GM23338 (cell line): ENCODE measurements around the gene SLC43A3. TPM values are rescaled to one million over a fixed set of nuclear protein-coding genes. Genes with fewer than 3 reads are reported as not detected.

ENCODE experiments used
- ATAC-seq: fragments of 200-7000 bp; cut with Tn5 transposase; 3 replicates; pipeline ENCODE4 v1.9.1; 2020
- DNase-seq: peaks from one replicate; pipeline ENCODE4 v3.0.0-alpha.2; 2015; ENCODE audit warnings: low spot score
- H2AFZ ChIP-seq: fragments of 200-600 bp; sonication (generic); 2 replicates; pipeline ENCODE4 v1.8.0; 2016; ENCODE audit warnings: antibody characterized with exemption, mild to moderate bottlenecking, moderate library complexity
- H3F3A ChIP-seq: fragments of 200-600 bp; sonication (generic); replicated peaks from 2 replicates; pipeline ENCODE4 v1.8.0; 2017; ENCODE audit warnings: antibody characterized with exemption, mixed run types, low read depth
- H3K27ac ChIP-seq: fragments of 200-600 bp; sonication (generic); 2 replicates; pipeline ENCODE4 v1.6.1; 2016; ENCODE audit warnings: low read depth
- H3K27me3 ChIP-seq: fragments of 200-600 bp; sonication (generic); 2 replicates; pipeline ENCODE4 v1.8.0; 2016; ENCODE audit warnings: mild to moderate bottlenecking, mixed run types, moderate library complexity; ENCODE audit not compliant: insufficient read depth
- H3K36me3 ChIP-seq: fragments of 200-600 bp; sonication (generic); 2 replicates; pipeline ENCODE4 v1.8.0; 2016; ENCODE audit warnings: mild to moderate bottlenecking; ENCODE audit not compliant: insufficient read depth
- H3K4me1 ChIP-seq: fragments of 200-600 bp; sonication (generic); 2 replicates; pipeline ENCODE4 v1.8.0; 2016; ENCODE audit warnings: mild to moderate bottlenecking, moderate library complexity; ENCODE audit not compliant: insufficient read depth
- H3K4me2 ChIP-seq: fragments of 200-600 bp; sonication (generic); 2 replicates; pipeline ENCODE4 v1.7.1; 2017; ENCODE audit warnings: mixed run types
- H3K4me3 ChIP-seq: fragments of 200-600 bp; sonication (generic); 2 replicates; pipeline ENCODE4 v1.6.1; 2016; ENCODE audit warnings: mixed run types
- H3K79me2 ChIP-seq: fragments of 200-600 bp; sonication (generic); replicated peaks from 2 replicates; pipeline ENCODE4 v1.8.0; 2017; ENCODE audit warnings: mild to moderate bottlenecking; ENCODE audit not compliant: insufficient read depth
- H3K9me2 ChIP-seq: fragments of 200-600 bp; sonication (generic); 2 replicates; pipeline ENCODE4 v1.8.0; 2017; ENCODE audit not compliant: insufficient read depth
- H4K20me1 ChIP-seq: fragments of 200-600 bp; sonication (generic); replicated peaks from 2 replicates; pipeline ENCODE4 v1.8.0; 2017; ENCODE audit warnings: mild to moderate bottlenecking; ENCODE audit not compliant: insufficient read depth
- H3K27ac Mint-ChIP-seq: 2 replicates; pipeline ENCODE4 v1.8.0; 2020; ENCODE audit warnings: inconsistent platforms, mild to moderate bottlenecking, moderate library complexity, mixed read lengths
- H3K27me3 Mint-ChIP-seq: 3 replicates; pipeline ENCODE4 v1.8.0; 2022; ENCODE audit warnings: low read depth, mild to moderate bottlenecking, moderate library complexity, mixed read lengths, inconsistent platforms; ENCODE audit not compliant: insufficient read depth, poor library complexity
- H3K36me3 Mint-ChIP-seq: 3 replicates; pipeline ENCODE4 v1.8.0; 2021; ENCODE audit warnings: low read depth, mild to moderate bottlenecking, inconsistent platforms, moderate library complexity, mixed read lengths
- H3K4me1 Mint-ChIP-seq: 3 replicates; pipeline ENCODE4 v1.8.0; 2020; ENCODE audit warnings: mild to moderate bottlenecking, inconsistent platforms, mixed read lengths
- H3K4me3 Mint-ChIP-seq: 3 replicates; pipeline ENCODE4 v1.8.0; 2021; ENCODE audit warnings: moderate library complexity, mild to moderate bottlenecking, inconsistent platforms, mixed read lengths
- H3K9me3 Mint-ChIP-seq: 3 replicates; pipeline ENCODE4 v1.8.0; 2020; ENCODE audit warnings: moderate library complexity, mild to moderate bottlenecking, inconsistent platforms, mixed read lengths
- ETS1 ChIP-seq: IDR thresholded peaks from 2 replicates; pipeline ENCODE4 v1.6.1; 2016; ENCODE audit warnings: antibody characterized with exemption
- EZH2phosphoT487 ChIP-seq: fragments of 200-600 bp; sonication (generic); IDR thresholded peaks from one replicate; pipeline ENCODE4 v1.8.1; 2018; ENCODE audit warnings: antibody characterized with exemption; ENCODE audit not compliant: unreplicated experiment
- JUNB ChIP-seq: IDR thresholded peaks from one replicate; pipeline ENCODE4 v1.6.1; 2016; ENCODE audit warnings: antibody characterized with exemption; ENCODE audit not compliant: unreplicated experiment
- NANOG ChIP-seq: IDR thresholded peaks from 2 replicates; pipeline ENCODE4 v1.6.1; 2016; ENCODE audit warnings: antibody characterized with exemption, borderline replicate concordance
- POLR2AphosphoS5 ChIP-seq: IDR thresholded peaks from 2 replicates; pipeline ENCODE4 v1.6.1; 2016; ENCODE audit warnings: antibody characterized with exemption, low read depth
- STAT1 ChIP-seq: IDR thresholded peaks from one replicate; pipeline ENCODE4 v1.6.1; 2016; ENCODE audit warnings: antibody characterized with exemption; ENCODE audit not compliant: unreplicated experiment
- ZNF114 ChIP-seq: fragments of 250-450 bp; sonication (Bioruptor Pico); IDR thresholded peaks from 2 replicates; pipeline ENCODE4 v1.5.0; 2020; ENCODE audit warnings: mild to moderate bottlenecking, moderate library complexity
- ZNF462 ChIP-seq: fragments of 250-450 bp; sonication (Bioruptor Pico); IDR thresholded peaks from 2 replicates; pipeline ENCODE4 v1.5.0; 2020; ENCODE audit warnings: mild to moderate bottlenecking, moderate library complexity
- polyA plus RNA-seq: library from polyadenylated mRNA; unstranded; fragments of >200 nt; fragmentation: Nextera tagmentation; extraction: Ambion mirVana; gene quantifications from 2 replicates; pipeline ENCODE4 v1.2.1, GENCODE V29; 2016
- total RNA-seq: library from RNA; depleted of rRNA; stranded (reverse); fragments of >200 nt; shearing (Covaris generic); gene quantifications from 2 replicates; pipeline ENCODE4 v1.2.3, GENCODE V29; 2014
- TF ChIP-seq, protein P1 (sequence below): IDR thresholded peaks from one replicate; pipeline ENCODE4 v1.6.1; 2018; ENCODE audit warnings: antibody characterized with exemption; ENCODE audit not compliant: unreplicated experiment
- TF ChIP-seq, protein P2 (sequence below), 2 experiments: fragments of 200-600 bp in 1 of 2; sonication (generic) in 1 of 2; conservative IDR thresholded peaks; 2 replicates each; pipeline versions ENCODE4 v1.5.1 to v1.6.1; 2016 to 2017; ENCODE audit warnings: antibody characterized with exemption in 2 of 2, low read depth in 2 of 2, mild to moderate bottlenecking in 2 of 2, moderate library complexity in 1 of 2

The SLC43A3 gene
- total and polyA plus RNA-seq, 2 experiments from 2014 or later: 14.3 to 24.8 TPM

DNA sequence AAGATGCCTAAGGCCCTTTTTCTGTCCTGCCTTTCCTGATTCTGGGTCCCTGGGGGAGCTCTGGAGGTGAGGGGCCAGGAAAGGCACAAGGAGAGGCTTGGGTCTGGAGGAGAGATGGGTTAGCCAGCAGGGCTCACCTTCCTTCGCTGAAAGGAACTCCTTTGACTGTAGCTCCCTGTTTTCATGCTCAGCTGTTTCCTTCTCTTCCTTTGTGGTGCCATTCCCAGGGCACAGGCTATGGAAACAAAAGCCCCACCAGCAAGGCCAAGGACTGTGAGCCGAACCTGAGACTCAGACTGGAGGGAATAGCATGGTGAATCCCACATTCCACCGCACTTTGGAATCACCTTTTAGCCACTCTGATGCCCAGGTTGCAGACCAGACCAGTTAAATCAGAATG is 10.5 kb downstream of the SLC43A3 start:
- Mint-ChIP-seq H3K27me3 (no peaks in the 10 kb centered on the region), H3K4me3 (no peak overlapping the region), H3K27ac (no peak overlapping the region), H3K36me3 (peaks cover 75% of the 10 kb centered on the region), H3K9me3 (no peaks in the 10 kb centered on the region), H3K4me1 (peaks cover 10% of the 10 kb centered on the region)
- H4K20me1 ChIP-seq: no peaks in the 10 kb centered on the region; the same call in 1 of the 2 replicates
- no peak overlapping the region for H3K27ac ChIP-seq
- H3K4me1 ChIP-seq: no peaks in the 10 kb centered on the region
- no peaks in the 10 kb centered on the region for H3K27me3 ChIP-seq
- ATAC-seq (no peak), DNase-seq (no peak)
- H2AFZ ChIP-seq: no peak overlapping the region
- H3K9me2 ChIP-seq: no peaks in the 10 kb centered on the region
- H3K4me3 ChIP-seq: no peak overlapping the region
- TF ChIP-seq ZNF462 (CRISPR knock-in tag) (no peak), ETS1 (no peak), JUNB (no peak), POLR2AphosphoS5 (no peak), STAT1 (no peak), EZH2phosphoT487 (no peak), ZNF114 (CRISPR knock-in tag) (no peak), NANOG (no peak)
- TF ChIP-seq, protein P1, sequence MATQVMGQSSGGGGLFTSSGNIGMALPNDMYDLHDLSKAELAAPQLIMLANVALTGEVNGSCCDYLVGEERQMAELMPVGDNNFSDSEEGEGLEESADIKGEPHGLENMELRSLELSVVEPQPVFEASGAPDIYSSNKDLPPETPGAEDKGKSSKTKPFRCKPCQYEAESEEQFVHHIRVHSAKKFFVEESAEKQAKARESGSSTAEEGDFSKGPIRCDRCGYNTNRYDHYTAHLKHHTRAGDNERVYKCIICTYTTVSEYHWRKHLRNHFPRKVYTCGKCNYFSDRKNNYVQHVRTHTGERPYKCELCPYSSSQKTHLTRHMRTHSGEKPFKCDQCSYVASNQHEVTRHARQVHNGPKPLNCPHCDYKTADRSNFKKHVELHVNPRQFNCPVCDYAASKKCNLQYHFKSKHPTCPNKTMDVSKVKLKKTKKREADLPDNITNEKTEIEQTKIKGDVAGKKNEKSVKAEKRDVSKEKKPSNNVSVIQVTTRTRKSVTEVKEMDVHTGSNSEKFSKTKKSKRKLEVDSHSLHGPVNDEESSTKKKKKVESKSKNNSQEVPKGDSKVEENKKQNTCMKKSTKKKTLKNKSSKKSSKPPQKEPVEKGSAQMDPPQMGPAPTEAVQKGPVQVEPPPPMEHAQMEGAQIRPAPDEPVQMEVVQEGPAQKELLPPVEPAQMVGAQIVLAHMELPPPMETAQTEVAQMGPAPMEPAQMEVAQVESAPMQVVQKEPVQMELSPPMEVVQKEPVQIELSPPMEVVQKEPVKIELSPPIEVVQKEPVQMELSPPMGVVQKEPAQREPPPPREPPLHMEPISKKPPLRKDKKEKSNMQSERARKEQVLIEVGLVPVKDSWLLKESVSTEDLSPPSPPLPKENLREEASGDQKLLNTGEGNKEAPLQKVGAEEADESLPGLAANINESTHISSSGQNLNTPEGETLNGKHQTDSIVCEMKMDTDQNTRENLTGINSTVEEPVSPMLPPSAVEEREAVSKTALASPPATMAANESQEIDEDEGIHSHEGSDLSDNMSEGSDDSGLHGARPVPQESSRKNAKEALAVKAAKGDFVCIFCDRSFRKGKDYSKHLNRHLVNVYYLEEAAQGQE: no peak
- TF ChIP-seq, protein P2, sequence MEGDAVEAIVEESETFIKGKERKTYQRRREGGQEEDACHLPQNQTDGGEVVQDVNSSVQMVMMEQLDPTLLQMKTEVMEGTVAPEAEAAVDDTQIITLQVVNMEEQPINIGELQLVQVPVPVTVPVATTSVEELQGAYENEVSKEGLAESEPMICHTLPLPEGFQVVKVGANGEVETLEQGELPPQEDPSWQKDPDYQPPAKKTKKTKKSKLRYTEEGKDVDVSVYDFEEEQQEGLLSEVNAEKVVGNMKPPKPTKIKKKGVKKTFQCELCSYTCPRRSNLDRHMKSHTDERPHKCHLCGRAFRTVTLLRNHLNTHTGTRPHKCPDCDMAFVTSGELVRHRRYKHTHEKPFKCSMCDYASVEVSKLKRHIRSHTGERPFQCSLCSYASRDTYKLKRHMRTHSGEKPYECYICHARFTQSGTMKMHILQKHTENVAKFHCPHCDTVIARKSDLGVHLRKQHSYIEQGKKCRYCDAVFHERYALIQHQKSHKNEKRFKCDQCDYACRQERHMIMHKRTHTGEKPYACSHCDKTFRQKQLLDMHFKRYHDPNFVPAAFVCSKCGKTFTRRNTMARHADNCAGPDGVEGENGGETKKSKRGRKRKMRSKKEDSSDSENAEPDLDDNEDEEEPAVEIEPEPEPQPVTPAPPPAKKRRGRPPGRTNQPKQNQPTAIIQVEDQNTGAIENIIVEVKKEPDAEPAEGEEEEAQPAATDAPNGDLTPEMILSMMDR (conservative IDR thresholded peaks at IDR 0.05; ENCODE audit: low read depth in 2 of 2): no peak
- no peaks in the 10 kb centered on the region for H3F3A ChIP-seq
- peaks cover 13% of the 10 kb centered on the region for H3K36me3 ChIP-seq
- no peak overlapping the region for H3K4me2 ChIP-seq
- H3K79me2 ChIP-seq: no peaks in the 10 kb centered on the region
